CD4-positive, alpha-beta T cell treated with Interleukin-17A for 4 hours (primary cell): ENCODE results near the gene DCLRE1C.
"Not testable (repeated sequence)": the region's sequence is repeated elsewhere in the genome, so short reads cannot be mapped to it uniquely, and the experiment has no call there.

ENCODE experiments used
- DNase-seq: peaks from one replicate; pipeline ENCODE4 v3.0.0-alpha.2; 2020; ENCODE audit warnings: mixed read lengths

The DCLRE1C gene

DNA sequence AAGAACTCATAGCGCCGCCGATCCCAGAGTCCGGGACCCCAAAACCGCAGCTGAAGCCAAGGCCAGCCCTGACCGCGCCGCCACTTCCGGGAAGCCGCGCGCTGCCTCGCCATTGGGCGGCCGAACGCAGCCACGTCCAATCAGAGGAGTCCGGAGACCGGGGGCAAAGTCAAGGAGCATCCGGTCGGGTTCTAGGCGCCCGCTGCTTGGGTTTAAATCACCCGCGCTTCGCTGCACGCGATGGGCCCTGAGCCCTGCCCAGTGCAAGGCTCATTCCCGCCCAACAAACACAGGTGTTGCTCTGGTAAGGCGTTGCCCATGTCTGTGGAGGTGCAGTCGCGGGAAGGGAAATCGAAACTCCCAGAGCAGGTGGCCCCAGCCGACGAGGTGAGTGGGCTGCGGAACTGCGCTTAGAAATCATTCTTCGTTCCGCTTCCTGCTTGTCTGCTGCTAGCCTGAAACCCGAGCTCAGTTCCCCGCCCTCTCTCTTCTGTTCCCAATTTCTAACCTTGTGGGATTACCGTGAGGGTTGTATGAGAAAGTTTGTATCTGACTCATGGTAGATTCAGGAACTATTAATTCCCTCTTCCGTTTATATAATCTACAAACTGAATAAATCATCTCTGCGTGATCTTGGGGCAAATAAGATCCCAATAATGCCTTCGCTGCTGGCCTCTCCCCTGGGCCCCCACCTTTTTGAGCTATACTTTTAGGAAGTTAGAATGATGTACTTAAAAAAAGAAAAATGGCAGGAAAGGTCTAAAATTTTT, at the start of gene DCLRE1C:
TSS of gene DCLRE1C (minus strand) at position 96 of the 770 bp plus-strand sequence. CDS start at position 10, 86 bp downstream.
- DNase-seq, result peak; percentile 87

DNA sequence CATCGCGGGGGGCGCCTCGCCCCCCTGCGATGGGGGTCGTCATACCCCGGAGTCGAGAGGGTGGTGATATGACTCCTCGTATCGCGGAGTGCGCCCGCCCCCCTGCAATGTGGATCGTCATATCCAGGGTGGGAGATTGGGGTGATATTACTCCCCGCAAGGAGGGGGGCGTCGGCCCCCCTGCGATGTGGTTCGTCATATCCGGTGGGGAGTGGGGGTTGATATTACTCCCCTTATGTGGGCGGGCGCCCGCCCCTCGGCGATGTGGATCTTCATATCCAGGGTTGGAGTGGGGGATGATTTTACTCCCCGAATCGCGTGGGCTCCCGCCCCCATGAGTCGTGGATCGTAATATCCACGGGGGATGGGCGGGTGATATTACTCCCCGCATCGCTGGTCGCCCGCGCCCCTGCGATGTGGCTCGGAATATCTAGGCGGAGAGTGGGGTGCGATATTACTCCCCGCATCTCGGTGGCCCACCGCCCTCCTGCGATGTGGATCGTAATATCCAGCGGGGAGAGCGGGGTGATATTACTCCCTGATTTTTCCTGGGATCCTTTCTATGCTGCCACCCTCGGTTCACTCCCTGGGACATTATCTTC, 42.2 kb upstream of the DCLRE1C start:
- DNase-seq, result no peak

DNA sequence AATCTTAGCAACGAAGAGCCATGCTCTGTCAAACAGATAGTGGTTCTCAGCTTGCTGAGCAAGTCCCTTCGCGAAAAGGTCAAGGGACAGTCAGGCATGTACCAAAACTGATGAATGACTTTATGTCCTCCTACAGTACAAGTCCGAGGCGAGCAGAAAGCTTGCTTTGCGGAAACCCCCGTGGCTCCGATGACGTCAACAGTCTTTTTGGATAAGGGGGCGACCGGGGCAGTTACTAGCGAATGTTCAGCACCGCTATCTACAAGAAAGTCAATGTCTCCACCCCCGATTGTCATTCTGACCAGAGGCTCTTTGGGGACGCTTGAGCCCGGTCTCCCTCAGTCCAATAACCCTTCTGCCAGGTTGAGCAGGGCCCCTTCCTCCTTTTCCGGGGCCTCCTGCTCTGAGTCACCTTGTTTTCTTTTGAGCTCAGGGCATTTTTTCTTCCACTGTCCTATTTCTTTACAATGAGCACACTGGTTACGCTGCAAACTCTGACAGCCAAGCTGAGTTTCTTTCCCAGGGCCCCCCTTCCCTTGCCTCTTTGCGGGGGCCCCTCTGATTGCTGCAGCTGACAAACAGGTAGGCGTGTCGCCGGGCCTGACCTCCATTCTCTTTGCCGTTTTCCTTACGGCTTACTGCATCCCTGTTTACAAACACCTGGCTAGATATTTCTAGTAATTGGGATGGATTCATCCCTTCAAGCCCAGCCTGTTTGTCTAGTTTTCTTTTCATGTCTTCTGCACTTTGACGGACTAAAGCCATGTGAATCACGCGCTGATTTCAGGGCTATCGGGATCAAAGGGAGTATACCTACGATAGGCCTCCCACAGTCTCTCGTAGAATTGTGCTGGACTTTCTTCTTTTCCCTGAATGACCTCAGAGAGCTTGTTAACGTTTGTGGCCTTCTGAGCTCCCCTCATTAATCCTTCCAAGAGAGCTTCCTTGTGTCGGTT, 39.9 kb upstream of the DCLRE1C start:
- not testable (repeated sequence) for DNase-seq

DNA sequence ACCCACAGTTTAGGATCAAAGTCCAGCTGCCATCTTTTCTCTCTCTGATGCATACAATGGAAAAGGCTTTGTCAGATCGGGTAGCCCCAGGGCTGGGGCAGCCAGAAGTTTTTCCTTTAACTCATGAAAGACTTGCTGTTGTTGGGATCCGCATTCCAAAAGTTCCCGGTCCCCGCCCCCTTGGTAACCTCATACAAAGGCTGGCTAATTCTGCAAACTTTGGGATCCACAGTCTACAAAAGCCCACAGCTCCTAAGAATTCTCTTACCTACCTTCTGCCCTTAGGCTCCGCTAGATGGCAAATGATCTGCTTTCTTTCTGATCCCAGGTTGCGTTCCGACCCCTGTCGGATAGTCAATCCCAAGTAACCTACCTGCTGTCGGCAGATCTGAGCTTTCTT, 38.4 kb upstream of the DCLRE1C start:
- not testable (repeated sequence) for DNase-seq

DNA sequence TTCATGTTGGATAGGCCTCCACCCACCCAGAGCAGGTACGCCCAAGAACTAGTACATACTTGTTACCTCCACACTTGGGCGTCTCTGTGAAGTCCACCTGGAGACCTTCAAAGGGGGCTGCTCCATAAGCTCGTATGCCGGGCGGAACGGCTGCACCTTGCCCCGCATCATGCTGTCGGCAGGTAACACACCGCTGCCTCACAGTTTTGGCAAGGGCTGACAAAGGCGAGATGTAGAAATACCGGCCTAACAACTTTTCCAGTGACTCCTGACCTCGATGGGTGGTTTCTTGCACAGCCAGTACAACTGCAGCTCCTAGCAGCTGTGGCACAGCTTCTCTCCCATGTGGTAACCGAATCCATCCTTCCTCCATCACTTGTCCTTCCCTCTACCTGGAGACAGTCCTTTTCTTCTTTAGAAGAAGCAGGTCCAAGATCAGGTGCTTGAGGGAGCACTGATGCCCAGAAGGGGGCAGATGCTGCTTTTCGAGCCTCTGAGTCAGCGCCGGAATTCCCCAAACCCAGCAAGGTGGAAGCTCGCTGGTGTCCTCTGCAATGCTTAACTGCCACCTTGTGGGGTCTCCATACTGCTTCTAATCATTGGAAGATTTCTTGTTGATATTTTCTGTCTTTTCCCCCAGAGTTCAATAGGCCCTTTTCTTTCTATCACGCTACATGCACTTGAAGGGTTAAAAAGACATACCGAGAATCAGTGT, 37.3 kb upstream of the DCLRE1C start:
- DNase-seq, result peak; percentile 44

DNA sequence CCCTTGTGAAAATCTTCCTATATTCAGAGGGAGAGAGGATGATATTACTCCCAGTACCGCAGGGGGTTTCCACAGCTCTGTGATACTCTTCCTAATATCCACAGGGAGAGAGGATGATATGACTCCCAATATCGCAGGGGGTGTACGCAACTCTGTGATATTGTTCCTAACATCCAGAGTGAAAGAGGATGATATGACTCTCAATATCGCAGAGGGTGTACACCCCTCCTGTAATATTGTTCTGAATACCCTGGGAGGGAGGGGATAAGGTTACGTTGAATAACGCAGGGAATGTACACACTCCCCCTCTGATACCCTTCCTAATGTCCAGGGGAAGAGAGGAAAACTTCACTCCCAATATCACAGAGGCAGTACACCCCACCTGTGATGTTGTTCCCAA, 35.7 kb upstream of the DCLRE1C start:
- DNase-seq, result not testable (repeated sequence)

DNA sequence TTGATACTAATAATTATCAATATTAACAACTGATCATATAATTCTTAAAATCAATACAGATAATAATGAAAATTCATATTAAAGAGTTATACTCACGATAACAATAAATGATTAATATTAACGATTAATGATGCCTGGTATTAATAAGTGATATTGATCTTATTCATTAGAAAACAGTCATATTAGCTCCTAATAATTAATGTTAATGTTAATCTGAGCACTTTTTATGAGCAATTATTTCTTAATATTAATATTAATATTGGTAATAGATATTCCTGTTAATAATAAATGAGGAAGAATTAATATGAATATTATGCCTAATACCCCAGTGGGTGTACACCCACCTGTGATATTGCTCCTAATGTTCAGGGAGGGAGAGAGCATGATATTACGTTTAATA, 28.8 kb upstream of the DCLRE1C start:
- DNase-seq, result no peak

DNA sequence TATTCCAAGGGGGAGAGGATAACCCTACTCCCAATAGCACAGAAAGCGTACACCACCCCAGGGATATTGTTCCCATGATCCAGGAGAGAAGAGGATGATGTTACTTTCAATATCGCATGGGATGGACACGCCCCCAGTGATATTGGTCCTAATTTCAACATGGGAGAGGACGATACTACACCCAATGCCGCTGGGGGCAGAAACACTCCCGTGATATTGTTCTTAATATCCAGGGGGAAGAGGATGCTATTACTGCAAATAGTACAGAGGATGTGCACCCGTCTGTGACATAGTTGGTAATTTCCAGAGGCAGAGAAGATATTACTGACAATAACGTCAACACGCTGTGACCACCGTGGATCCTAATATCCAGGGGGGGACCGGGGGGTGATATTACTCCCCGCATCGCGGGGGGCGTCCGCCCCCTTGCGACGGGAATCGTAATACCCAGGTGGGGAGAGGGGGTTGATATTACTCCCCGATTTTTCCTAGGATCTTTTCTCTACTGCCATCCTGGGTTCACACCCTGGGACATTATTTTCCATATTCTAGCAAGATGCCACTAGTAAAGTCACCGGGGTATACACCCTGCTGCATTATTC, 21.9 kb upstream of the DCLRE1C start:
- no peak for DNase-seq

DNA sequence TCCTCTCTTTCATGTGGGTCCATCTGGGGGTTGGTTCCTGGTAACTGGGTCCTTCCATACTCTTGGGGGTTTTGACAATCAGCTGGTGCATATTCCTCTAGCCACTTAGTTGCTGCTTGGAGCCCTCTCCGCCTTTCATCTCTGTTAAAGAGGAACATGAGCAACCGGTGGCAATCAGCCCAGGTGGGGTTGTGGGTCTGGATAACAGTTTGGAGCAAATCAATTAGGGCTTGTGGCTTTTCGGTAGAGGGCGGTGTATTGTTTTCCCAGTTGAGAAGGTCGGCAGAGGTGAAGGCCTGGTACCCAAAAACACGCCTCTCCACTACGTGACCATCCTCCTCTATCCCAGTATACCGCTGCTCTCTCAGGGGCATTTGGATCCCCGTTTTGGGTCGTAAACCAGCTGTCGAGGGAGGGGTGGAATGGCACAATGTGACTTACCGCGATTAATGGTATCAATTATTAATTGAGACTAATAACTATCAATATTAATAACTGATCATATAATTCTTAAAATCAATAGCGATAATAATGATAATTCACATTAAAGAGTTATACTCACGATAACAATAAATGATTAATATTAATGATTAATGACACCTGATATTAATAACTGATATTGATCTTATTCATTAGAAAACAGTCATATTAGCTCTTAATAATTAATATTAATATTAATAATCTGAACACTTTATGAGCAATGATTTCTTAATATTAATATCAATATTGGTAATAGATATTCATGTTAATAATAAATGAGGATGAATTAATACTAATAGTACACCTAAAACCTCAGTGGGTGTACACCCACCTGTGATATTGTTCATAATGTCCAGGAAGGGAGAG, 20.5 kb upstream of the DCLRE1C start:
- DNase-seq, result not testable (repeated sequence)

DNA sequence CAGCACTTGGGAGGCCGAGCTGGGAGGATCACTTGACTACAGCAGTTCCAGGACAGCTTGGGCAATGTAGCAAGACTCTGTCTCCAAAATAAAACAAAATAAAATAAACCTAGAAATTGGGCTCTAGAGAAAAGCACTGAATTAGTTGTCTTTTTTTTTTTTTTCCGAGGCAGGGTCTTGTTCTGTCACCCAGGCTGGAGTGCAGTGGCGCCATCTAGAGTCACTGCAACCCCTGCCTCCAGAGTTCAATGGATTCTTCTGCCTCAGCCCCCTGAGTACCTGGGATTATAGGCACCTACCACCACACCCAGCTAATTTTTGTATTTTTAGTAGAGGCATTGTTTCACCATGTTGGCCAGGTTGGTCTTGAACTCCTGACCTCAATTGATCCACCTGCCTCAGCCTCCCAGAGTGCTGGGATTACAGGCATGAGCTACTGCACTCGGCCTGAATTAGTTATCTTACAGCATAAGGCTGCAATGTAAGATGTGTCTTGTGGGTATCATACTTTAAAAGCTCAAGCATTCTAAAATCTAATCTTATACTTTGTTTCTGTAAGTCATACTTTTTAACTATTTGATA, 18.1 kb upstream of the DCLRE1C start:
- peak; percentile 67 for DNase-seq

DNA sequence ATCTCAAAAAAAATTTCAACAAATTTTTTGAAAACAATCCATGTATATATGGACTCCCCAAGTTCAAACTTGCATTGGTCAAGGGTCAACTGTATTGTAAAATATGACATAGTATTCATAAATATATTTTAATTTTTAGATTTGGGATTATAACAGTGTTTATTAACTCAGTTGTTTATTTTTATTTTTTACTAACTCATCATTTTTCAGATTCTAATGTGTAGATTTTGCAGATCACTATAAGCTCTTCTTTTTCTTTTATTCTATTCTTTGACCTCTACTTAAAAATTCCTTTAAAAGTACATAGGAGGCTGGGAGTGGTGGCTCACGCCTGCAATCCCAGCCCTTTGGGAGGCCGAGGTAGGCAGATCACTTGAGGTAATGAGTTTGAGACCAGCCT, 14.0 kb upstream of the DCLRE1C start:
- no peak for DNase-seq

DNA sequence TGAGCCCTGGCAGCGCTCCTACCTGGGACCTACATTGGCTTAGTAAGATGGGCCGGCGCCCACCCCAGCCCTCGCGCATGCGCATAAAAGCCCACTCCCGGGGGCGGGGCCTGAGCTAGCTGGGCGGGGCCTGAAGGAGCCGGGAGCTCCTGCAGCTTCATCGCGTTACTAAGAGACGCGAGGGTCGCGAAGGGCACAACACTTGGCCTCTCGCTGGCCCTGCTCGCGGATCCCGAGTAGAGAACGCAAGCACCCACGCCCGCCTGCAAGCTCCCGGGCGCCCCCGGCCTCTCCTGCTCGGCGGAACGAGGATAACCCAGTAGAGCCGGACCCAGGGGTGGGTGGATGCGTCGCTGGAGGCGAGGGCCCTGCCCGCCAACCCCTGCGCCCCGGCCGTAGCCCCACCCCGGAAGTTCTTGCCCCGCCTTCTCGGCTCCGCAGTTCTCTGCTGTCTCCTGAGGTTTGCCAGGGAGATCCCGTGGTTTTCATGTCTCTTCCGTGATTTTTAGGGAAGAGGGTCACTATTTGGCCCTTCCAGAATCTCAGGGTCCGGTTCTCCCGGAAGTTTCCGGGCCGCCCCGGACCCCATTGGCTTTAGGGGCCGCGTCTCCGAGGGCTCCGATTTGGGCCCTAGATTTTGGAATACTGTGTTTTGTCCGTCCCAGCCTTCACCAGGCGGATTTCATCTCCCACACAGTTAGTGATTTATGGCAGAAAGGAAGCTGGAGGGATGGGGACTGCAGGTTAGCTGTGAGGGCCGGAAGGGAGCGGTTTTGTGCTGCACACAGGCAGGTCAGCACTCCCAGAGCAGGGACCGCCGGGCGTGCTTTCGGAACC, 5.5 kb upstream of the DCLRE1C start, which contains the start of gene MEIG1:
TSS of gene MEIG1 (plus strand) at position 168 of the 837 bp plus-strand sequence. CDS start 7,081 bp downstream, outside the sequence.
- peak; percentile 91 for DNase-seq

DNA sequence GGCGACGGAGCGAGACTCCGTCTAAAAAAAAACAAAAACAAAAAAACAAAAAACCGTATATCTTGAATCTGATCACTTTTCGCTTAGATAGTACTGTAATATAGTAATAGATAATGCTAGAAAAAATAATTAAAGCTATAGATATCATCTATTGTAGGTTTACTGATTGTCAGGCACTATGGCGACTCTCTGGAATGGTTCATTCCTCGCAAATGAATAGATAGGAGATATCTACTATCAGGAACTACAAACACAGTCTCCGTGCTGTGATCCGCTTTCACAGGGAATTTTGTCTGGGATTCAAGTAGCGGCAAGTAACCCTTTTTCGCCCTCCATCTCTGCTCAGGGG, 5.0 kb upstream of the DCLRE1C start:
- DNase-seq, result no peak

DNA sequence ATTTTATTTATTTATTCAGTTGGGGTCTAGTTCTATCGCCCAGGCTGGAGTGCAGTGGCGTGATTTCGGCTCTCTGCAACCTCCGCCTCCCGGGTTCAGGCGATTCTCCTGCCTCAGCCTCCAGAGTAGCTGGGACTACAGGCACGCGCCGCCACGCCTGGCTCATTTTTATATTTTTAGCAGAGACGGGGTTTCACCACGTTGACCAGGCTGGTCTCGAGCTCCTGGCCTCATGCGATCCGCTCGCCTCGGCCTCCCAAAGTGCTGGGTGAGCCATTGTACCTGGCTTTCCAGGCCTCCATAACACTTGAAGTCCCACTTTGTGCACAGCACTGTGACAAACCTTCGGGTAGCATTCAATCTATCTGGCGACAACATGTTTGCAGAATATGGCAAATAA, 1.0 kb upstream of the DCLRE1C start:
- no peak for DNase-seq

DNA sequence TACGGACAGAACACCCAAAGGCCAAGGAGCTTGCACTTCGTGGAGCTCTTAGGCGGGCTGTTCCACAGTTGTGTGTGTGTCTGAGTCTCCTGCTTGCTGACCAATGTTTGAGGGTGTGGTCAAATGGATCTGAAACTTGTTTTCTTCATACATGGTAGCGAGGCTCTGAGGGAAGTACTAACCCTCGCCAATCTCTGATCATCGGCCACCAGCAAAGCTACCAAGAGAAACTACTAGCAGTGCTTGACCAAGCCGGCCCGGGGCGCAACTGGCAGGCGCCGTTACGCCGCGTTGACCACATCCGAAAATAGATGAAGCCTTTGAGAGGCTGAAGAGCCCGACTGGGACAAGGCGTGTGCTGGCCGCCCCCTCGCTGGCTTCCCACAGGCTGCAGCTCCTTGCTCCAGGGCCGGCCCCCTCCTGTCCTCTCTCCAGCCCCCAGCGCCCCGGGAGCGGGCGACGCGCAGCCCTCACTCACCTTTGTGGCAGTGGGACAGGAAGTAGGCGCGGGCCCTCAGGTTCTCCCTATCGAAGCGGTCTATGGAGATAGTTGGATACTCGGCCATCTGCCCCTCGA, 384 bp downstream of the DCLRE1C start:
- no peak for DNase-seq

DNA sequence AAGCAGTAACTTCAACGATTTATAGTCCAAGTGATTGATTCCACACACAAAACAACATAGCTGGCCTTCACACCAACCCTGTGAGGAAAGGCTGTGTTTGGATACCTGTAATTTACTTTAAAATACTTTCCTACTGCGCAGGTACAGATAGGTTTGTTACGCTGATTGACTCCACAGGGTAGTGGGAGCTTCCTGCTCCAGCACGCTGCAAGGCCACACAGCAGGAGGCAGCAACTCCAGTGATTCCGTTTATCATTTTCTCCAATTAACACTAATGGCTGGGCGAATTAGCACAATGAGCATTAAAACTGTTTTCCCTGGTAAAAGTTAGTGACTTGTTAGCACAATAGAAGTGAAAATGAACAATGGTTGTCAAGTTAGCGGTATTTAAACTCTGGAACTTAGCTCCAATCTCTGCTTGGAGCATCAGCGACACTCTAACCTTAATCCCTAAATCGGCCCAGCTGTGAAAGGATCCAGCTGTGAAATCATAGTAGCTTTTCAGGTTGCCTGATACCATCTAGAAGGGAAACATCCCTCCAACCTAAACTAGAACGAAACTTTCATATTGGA, 959 bp downstream of the DCLRE1C start:
- no peak for DNase-seq

DNA sequence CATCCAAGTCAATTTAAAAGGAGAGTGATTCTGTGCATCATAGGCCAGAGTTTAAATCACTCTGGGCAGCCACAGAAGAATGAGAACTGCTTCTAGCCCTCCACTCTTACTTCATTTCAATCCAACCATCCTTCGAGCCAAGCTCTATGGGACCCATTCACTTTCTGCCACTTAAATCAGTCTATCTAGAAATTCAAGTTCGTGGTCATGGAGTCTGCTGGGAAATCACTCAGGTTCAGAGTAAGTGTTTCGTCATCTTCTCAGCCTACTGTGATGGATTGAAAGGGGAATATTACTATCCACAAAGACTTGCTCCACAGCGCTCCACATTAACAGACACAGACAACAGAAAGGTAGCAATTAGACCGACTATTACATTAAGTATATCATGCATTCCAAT, 4.6 kb downstream of the DCLRE1C start:
- no peak for DNase-seq

DNA sequence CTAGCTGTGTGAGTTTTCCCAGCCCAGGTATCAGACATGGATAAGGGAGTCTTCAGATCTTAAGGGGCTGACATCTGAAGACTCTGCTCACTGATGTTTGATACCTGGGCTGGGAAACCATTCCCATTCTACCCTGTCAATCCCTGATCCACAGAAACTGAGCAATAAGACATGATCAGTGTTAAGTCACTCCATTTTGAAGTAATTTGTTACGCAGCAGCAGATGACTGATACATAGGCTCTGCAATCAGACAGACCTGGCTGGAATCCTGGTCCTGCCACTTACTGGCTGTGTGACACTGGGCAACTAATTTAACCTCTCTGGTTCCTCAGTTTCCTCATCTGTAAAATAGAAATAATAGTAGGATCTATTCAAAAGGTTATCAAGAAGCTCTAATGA, 6.6 kb downstream of the DCLRE1C start:
- DNase-seq, result no peak

DNA sequence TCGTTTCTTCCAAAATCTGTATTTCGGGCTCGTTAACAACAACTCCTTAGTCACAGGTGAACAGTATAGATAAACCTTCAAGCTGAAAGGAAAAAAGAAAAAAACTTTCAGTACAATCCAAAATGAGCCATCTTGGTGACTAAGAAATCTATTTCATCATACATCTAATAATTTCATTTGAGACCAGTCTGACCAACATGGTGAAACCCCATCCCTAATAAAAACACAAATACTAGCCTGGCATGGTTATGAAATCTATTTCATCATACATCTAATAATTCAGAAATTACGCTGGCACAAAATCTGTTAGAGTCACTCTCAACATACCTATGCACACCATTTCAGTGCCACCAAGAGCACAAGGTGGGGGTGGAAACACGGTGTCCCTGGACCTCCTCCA, 8.8 kb downstream of the DCLRE1C start:
- DNase-seq, result no peak
